Adipocyte (in vitro differentiated cells): ENCODE measurements around the gene C1S.
"Not testable (repeated sequence)": the region's sequence is repeated elsewhere in the genome, so short reads cannot be mapped to it uniquely, and the experiment has no call there.

Experiments used
- DNase-seq: peaks from one replicate; pipeline ENCODE4 v3.0.0-alpha.2; 2015; ENCODE audit warnings: low read depth
- H3K27me3 ChIP-seq: replicated peaks from 2 replicates; pipeline ENCODE4 v1.7.0; 2013; ENCODE audit warnings: mild to moderate bottlenecking, low read length, moderate library complexity; ENCODE audit not compliant: control insufficient read depth, insufficient read depth
- H3K36me3 ChIP-seq: 2 replicates; pipeline ENCODE4 v1.7.0; 2013; ENCODE audit warnings: low read length, mild to moderate bottlenecking, moderate library complexity; ENCODE audit not compliant: control insufficient read depth, insufficient read depth, severe bottlenecking
- H3K4me1 ChIP-seq: 2 replicates; pipeline ENCODE4 v1.7.0; 2013; ENCODE audit warnings: mild to moderate bottlenecking, low read length, moderate library complexity; ENCODE audit not compliant: control insufficient read depth, insufficient read depth
- H3K4me3 ChIP-seq: 2 replicates; pipeline ENCODE4 v1.7.0; 2013; ENCODE audit warnings: mild to moderate bottlenecking, low read length, moderate library complexity
- H3K9ac ChIP-seq: 2 replicates; pipeline ENCODE4 v1.7.0; 2013; ENCODE audit warnings: mild to moderate bottlenecking, low read length, moderate library complexity
- H3K9me3 ChIP-seq: 2 replicates; pipeline ENCODE4 v1.7.0; 2013; ENCODE audit warnings: mild to moderate bottlenecking, low read length, moderate library complexity; ENCODE audit not compliant: control insufficient read depth

The C1S gene

GRCh38 chr12:7023114-7023513 lies 37.4 kb upstream of the C1S start:
- no peaks in the 10 kb centered on the region for H3K36me3 ChIP-seq
- H3K9ac ChIP-seq, result no peak overlapping the region
- H3K4me1 ChIP-seq, result peaks cover 8% of the 10 kb centered on the region

DNA sequence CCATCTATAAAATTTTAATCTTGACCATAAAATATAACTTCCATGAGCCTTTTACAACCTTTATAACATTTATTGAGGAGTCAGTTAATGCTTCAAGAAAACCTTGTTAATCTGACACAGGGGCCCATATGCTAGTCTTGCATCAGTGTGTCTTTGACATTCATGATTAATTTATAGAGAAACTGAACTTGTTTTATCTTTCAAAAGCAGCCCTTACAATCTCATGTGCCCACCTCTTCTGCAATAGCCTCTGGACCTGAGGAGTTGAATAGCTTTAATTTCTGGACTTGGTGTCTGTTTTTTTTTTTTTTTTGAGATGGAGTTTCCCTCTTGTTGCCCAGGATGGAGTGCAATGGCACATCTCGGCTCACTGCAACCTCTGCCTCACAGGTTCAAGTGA lies 33.7 kb upstream of the C1S start:
- H3K27me3 ChIP-seq, result no peaks in the 10 kb centered on the region
- no peaks in the 10 kb centered on the region for H3K36me3 ChIP-seq
- no peaks in the 10 kb centered on the region for H3K9me3 ChIP-seq
- no peak overlapping the region for H3K9ac ChIP-seq
- peaks cover 4% of the 10 kb centered on the region for H3K4me1 ChIP-seq
- DNase-seq, result no peak
- no peak overlapping the region for H3K4me3 ChIP-seq

More at GRCh38 chr12:7023114-7023513, 37.4 kb upstream of the C1S start:
- Histone ChIP-seq H3K27me3 (no peaks in the 10 kb centered on the region), H3K9me3 (no peaks in the 10 kb centered on the region), H3K4me3 (no peak overlapping the region)
- no peak for DNase-seq

DNA sequence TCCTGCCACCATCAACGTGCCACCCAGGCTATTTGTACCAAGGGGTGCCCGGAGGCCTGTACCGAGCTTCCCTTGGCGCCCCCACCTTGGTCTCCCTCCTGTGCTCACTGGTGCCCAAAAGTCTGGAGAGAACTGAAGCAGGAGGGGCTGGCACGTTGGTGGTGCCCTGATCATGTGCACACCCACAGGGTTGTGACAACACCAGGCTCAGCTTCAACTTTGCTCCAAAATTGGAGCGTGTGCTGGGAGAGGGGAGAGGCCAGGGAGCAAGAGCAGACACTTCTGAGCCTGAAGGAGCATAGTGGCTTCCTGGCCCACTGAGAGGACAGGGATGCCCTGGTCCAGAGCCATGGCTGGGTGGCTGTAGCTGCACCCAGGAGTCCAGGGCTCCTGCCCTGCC lies 29.2 kb upstream of the C1S start:
- H3K4me1 ChIP-seq, result peaks cover 4% of the 10 kb centered on the region
- no peak overlapping the region for H3K4me3 ChIP-seq
- DNase-seq, result no peak
- no peak overlapping the region for H3K9ac ChIP-seq
- H3K9me3 ChIP-seq, result peaks cover 5% of the 10 kb centered on the region
- no peaks in the 10 kb centered on the region for H3K27me3 ChIP-seq
- no peaks in the 10 kb centered on the region for H3K36me3 ChIP-seq

- no peak for DNase-seq
- H3K4me3 ChIP-seq, result no peak overlapping the region
- peaks cover 4% of the 10 kb centered on the region for H3K4me1 ChIP-seq
- H3K27me3 ChIP-seq, result no peaks in the 10 kb centered on the region
- H3K9ac ChIP-seq, result no peak overlapping the region
- no peaks in the 10 kb centered on the region for H3K36me3 ChIP-seq
- peaks cover 5% of the 10 kb centered on the region for H3K9me3 ChIP-seq
Measured at GRCh38 chr12:7032990-7033389, 27.5 kb upstream of the C1S start.

- DNase-seq, result no peak
- no peaks in the 10 kb centered on the region for H3K27me3 ChIP-seq
Measured at GRCh38 chr12:7034464-7034863, 26.1 kb upstream of the C1S start.

GRCh38 chr12:7035463-7035862 lies 25.1 kb upstream of the C1S start:
- Histone ChIP-seq H3K36me3 (no peaks in the 10 kb centered on the region), H3K4me1 (peaks cover 4% of the 10 kb centered on the region), H3K4me3 (no peak overlapping the region), H3K9me3 (peaks cover 5% of the 10 kb centered on the region), H3K9ac (no peak overlapping the region), H3K27me3 (no peaks in the 10 kb centered on the region)
- no peak for DNase-seq

More at GRCh38 chr12:7034464-7034863, 26.1 kb upstream of the C1S start:
- Histone ChIP-seq H3K4me1 (peaks cover 4% of the 10 kb centered on the region), H3K4me3 (no peak overlapping the region), H3K9ac (no peak overlapping the region), H3K9me3 (peaks cover 5% of the 10 kb centered on the region), H3K36me3 (no peaks in the 10 kb centered on the region)

GRCh38 chr12:7037411-7037810 lies 23.1 kb upstream of the C1S start:
- H3K4me3 ChIP-seq, DNase-seq, H3K9me3 ChIP-seq, H3K27me3 ChIP-seq, H3K4me1 ChIP-seq, H3K36me3 ChIP-seq, H3K9ac ChIP-seq: not testable (repeated sequence)

- Histone ChIP-seq H3K36me3 (no peaks in the 10 kb centered on the region), H3K27me3 (no peaks in the 10 kb centered on the region), H3K9me3 (no peaks in the 10 kb centered on the region), H3K9ac (no peak overlapping the region), H3K4me3 (no peak overlapping the region), H3K4me1 (no peaks in the 10 kb centered on the region)
- DNase-seq, result no peak
Measured at GRCh38 chr12:7038591-7038990, 21.9 kb upstream of the C1S start.

DNA sequence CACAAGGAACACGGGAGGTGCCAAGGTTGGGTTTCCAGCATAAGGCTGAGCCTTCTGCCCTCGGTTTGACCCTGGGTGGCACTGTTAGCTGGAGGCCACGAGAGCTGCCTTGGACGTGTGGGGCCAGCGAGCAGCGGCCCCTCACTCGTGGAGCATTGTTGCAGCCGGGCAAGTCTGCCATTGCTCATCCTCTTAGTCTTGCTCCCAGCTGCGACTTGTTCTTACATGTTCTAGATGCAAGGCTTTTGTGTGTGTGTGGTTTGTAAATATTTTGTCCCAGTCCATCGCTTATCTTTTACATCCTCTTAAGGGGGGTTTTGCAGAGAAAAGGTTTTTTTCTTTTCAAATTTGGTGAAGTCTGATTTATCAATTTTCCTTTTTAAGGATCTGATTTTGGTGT lies 21.1 kb upstream of the C1S start:
- Histone ChIP-seq H3K36me3 (no peaks in the 10 kb centered on the region), H3K4me3 (no peak overlapping the region), H3K9ac (no peak overlapping the region), H3K27me3 (no peaks in the 10 kb centered on the region), H3K4me1 (no peaks in the 10 kb centered on the region), H3K9me3 (no peaks in the 10 kb centered on the region)
- no peak for DNase-seq

GRCh38 chr12:7042842-7043241 lies 17.7 kb upstream of the C1S start:
- Histone ChIP-seq H3K36me3 (no peaks in the 10 kb centered on the region), H3K4me3 (no peak overlapping the region), H3K27me3 (no peaks in the 10 kb centered on the region), H3K9ac (no peak overlapping the region), H3K4me1 (no peaks in the 10 kb centered on the region), H3K9me3 (no peaks in the 10 kb centered on the region)
- DNase-seq, result peak; percentile 45

GRCh38 chr12:7045913-7046312 lies 14.6 kb upstream of the C1S start:
- H3K9me3 ChIP-seq, result no peaks in the 10 kb centered on the region
- DNase-seq, result no peak
- H3K36me3 ChIP-seq, result no peaks in the 10 kb centered on the region
- no peaks in the 10 kb centered on the region for H3K27me3 ChIP-seq
- H3K4me1 ChIP-seq, result no peaks in the 10 kb centered on the region
- H3K9ac ChIP-seq, result no peak overlapping the region
- H3K4me3 ChIP-seq, result no peak overlapping the region

DNA sequence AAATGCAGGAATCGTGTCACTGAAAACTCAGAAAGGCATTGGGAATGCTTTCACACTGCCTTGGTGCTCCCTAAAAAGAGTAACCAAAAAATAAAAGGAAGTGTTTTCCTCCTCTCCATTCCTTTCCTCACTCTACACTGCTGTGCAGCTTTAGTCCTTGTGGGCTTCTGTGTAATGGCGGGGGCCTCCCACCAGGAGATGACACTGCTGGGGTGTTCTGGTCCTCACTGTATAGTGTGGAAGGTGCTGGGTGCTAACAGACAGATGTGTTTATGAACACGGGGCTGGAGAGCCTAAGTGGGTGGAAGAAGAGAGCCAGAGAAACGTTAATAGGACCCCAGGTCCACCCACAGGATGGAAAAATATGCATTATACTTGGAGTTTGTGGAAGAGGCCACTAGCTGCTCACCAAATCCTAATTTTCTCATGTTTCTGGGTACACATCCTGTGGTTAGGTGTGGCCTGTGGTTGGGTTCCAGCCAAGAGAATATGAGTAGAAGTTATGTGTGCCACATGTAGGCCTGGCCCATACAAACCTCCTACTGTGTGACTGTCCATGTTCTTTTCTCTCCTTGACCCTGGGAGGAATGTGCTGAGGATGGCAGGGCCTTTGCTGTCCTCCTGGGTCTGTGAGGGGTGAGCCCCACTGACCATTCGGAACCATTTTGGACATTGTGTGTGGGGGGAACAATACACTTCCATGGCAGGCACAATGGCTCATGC lies 14.0 kb upstream of the C1S start:
- Histone ChIP-seq H3K9me3 (no peaks in the 10 kb centered on the region), H3K36me3 (no peaks in the 10 kb centered on the region), H3K4me1 (no peaks in the 10 kb centered on the region), H3K4me3 (no peak overlapping the region), H3K9ac (no peak overlapping the region), H3K27me3 (no peaks in the 10 kb centered on the region)
- DNase-seq, result no peak
